SK-N-SH (cell line): ENCODE results near the gene PTN. TPM values are rescaled to one million over a fixed set of nuclear protein-coding genes. Genes with fewer than 3 reads are reported as not detected.

ENCODE experiments used
- CTCF ChIA-PET: fragments of 300-600, 350-600 bp; formaldehyde crosslinking; extraction: SDS; loops from one replicate; lab custom pipeline; 2021; lab: Yijun Ruan, JAX
- POLR2A ChIA-PET: fragments of 350-600 bp; sonication (Branson Sonifier 250); formaldehyde crosslinking; extraction: SDS; loops from one replicate; lab custom pipeline; 2020; ENCODE audit warnings: antibody characterized with exemption, inconsistent platforms; lab: Yijun Ruan, JAX
- DNase-seq: peaks from one replicate; pipeline ENCODE4 v3.0.0; 2012
- H2AFZ ChIP-seq: fragments of 200-600 bp; sonication (generic); 2 replicates; pipeline ENCODE4 v1.8.1; 2016; ENCODE audit warnings: antibody characterized with exemption, mild to moderate bottlenecking, low read depth
- H3F3A ChIP-seq: fragments of 200-600 bp; sonication (generic); replicated peaks from 2 replicates; pipeline ENCODE3; 2016; ENCODE audit warnings: antibody characterized with exemption, mild to moderate bottlenecking; ENCODE audit not compliant: insufficient read depth
- H3K27ac ChIP-seq, 2 experiments: fragments of 200-500 bp in 1 of 2; fragments of 200-600 bp in 1 of 2; sonication (Bioruptor generic) in 1 of 2; sonication (generic), shearing (Covaris generic) in 1 of 2; 2 replicates each; pipeline versions ENCODE4 v1.5.1 to v1.6.1; 2014 to 2016; ENCODE audit warnings: low read depth in 2 of 2, inconsistent platforms in 1 of 2, low read length in 1 of 2, mild to moderate bottlenecking in 1 of 2, mixed read lengths in 1 of 2
- H3K27me3 ChIP-seq: fragments of 200-600 bp; sonication (generic), shearing (Covaris generic); 2 replicates; pipeline ENCODE4 v1.6.1; 2016; ENCODE audit warnings: mixed run types; ENCODE audit not compliant: insufficient read depth
- H3K36me3 ChIP-seq, 2 experiments: fragments of 200-500 bp in 1 of 2; fragments of 200-600 bp in 1 of 2; sonication (Bioruptor generic) in 1 of 2; sonication (generic) in 1 of 2; replicated peaks in 1 of 2; 2 replicates each; pipeline versions ENCODE3 to v1.5.1; 2014 to 2016; ENCODE audit warnings: low read length in 1 of 2, mild to moderate bottlenecking in 1 of 2; ENCODE audit not compliant: insufficient read depth in 2 of 2, control insufficient read depth in 1 of 2
- H3K4me1 ChIP-seq, 2 experiments: fragments of 200-500 bp in 1 of 2; fragments of 200-600 bp in 1 of 2; sonication (Bioruptor generic) in 1 of 2; sonication (generic), shearing (Covaris generic) in 1 of 2; 2 replicates each; pipeline versions ENCODE4 v1.5.1 to v1.6.1; 2014 to 2016; ENCODE audit warnings: low read depth in 1 of 2, low read length in 1 of 2, mixed run types in 1 of 2; ENCODE audit not compliant: insufficient read depth in 2 of 2, control insufficient read depth in 1 of 2
- H3K4me2 ChIP-seq: fragments of 200-600 bp; sonication (generic), shearing (Covaris generic); 2 replicates; pipeline ENCODE4 v1.6.1; 2017; ENCODE audit warnings: mixed run types
- H3K4me3 ChIP-seq, 2 experiments: fragments of 200-500 bp in 1 of 2; fragments of 200-600 bp in 1 of 2; sonication (Bioruptor generic) in 1 of 2; sonication (generic), shearing (Covaris generic) in 1 of 2; 2 replicates each; pipeline versions ENCODE4 v1.5.1 to v1.8.1; 2014 to 2016; ENCODE audit warnings: low read depth in 2 of 2, inconsistent platforms in 1 of 2, low read length in 1 of 2, mild to moderate bottlenecking in 1 of 2, mixed read lengths in 1 of 2, moderate library complexity in 1 of 2
- H3K79me2 ChIP-seq: fragments of 200-600 bp; sonication (generic); 2 replicates; pipeline ENCODE4 v1.8.1; 2017; ENCODE audit warnings: mild to moderate bottlenecking; ENCODE audit not compliant: insufficient read depth
- H3K9ac ChIP-seq: fragments of 200-600 bp; sonication (generic); 2 replicates; pipeline ENCODE4 v1.6.1; 2017; ENCODE audit warnings: mixed run types
- H3K9me2 ChIP-seq: fragments of 200-600 bp; sonication (generic); 2 replicates; pipeline ENCODE4 v1.6.1; 2017; ENCODE audit warnings: mixed run types
- H3K9me3 ChIP-seq: fragments of 200-600 bp; sonication (generic); 2 replicates; pipeline ENCODE4 v1.6.1; 2017; ENCODE audit warnings: mixed run types, mild to moderate bottlenecking, moderate library complexity
- H4K20me1 ChIP-seq: fragments of 200-600 bp; sonication (generic); 2 replicates; pipeline ENCODE4 v1.6.1; 2017; ENCODE audit warnings: mild to moderate bottlenecking, mixed run types; ENCODE audit not compliant: insufficient read depth
- CTCF ChIP-seq: fragments of 200-600 bp; sonication (generic); IDR thresholded peaks from 2 replicates; pipeline ENCODE4 v1.6.1; 2017; ENCODE audit warnings: antibody characterized with exemption, mild to moderate bottlenecking, moderate library complexity
- FOXJ3 ChIP-seq: sonication (generic); formaldehyde crosslinking; IDR thresholded peaks from 2 replicates; pipeline ENCODE4 v1.5.1; 2020; ENCODE audit warnings: mild to moderate bottlenecking, missing genetic modification reagents
- GABPA ChIP-seq: IDR thresholded peaks from 2 replicates; pipeline ENCODE4 v1.4.0; 2012; ENCODE audit warnings: low read depth, mild to moderate bottlenecking
- GATA2 ChIP-seq: sonication (generic); formaldehyde crosslinking; IDR thresholded peaks from 2 replicates; pipeline ENCODE4 v1.5.0; 2020; ENCODE audit warnings: mild to moderate bottlenecking, missing genetic modification reagents
- MAX ChIP-seq: IDR thresholded peaks from 2 replicates; pipeline ENCODE4 v1.4.0; 2012; ENCODE audit warnings: low read depth
- NFIC ChIP-seq: IDR thresholded peaks from 2 replicates; pipeline ENCODE4 v1.4.0; 2012; ENCODE audit warnings: borderline replicate concordance
- NRF1 ChIP-seq: IDR thresholded peaks from 2 replicates; pipeline ENCODE4 v1.6.1; 2012; ENCODE audit warnings: low read depth, mild to moderate bottlenecking, low read length
- RAD21 ChIP-seq: IDR thresholded peaks from 2 replicates; pipeline ENCODE4 v1.6.1; 2012; ENCODE audit warnings: mild to moderate bottlenecking, low read length
- RCOR1 ChIP-seq: fragments of 150-350 bp; IDR thresholded peaks from 2 replicates; pipeline ENCODE4 v1.6.1; 2017; ENCODE audit warnings: antibody characterized with exemption, low read length
- REST ChIP-seq: IDR thresholded peaks from 2 replicates; pipeline ENCODE4 v1.6.1; 2012; ENCODE audit warnings: mild to moderate bottlenecking, low read depth, low read length, moderate library complexity
- RXRA ChIP-seq: IDR thresholded peaks from 2 replicates; pipeline ENCODE4 v1.4.0; 2012; ENCODE audit warnings: low read depth, mild to moderate bottlenecking, borderline replicate concordance
- SIN3A ChIP-seq: IDR thresholded peaks from 2 replicates; pipeline ENCODE4 v1.6.1; 2012; ENCODE audit warnings: low read depth, mild to moderate bottlenecking, low read length, moderate library complexity, borderline replicate concordance
- TAF1 ChIP-seq: IDR thresholded peaks from 2 replicates; pipeline ENCODE4 v1.6.1; 2012; ENCODE audit warnings: low read depth, mild to moderate bottlenecking, low read length, moderate library complexity, borderline replicate concordance
- TEAD4 ChIP-seq: IDR thresholded peaks from 2 replicates; pipeline ENCODE4 v1.4.0; 2012; ENCODE audit warnings: mild to moderate bottlenecking, borderline replicate concordance; ENCODE audit not compliant: insufficient read depth
- WGBS: methylation state at CpG from one replicate; pipeline ENCODE4 v1.1.6; 2017; ENCODE audit warnings: low lambda C conversion rate; 5-methylcytosine and 5-hydroxymethylcytosine counted together
- polyA plus RNA-seq, 3 experiments: library from polyadenylated mRNA; depleted of rRNA; stranded (reverse); fragments of >200 nt; gene quantifications; 2 replicates each; pipeline ENCODE4 v1.2.3, GENCODE V29; 2012

Gene PTN
- polyA plus RNA-seq, 1 of the 3 experiments (the other 2 are of a cell fraction) = 23.7 TPM

GRCh38 chr7:137324796-137325696, 18.5 kb downstream of the PTN start (continued):
- TF ChIP-seq NFIC (no peak), GATA2 (no peak; the same call in none of the 2 replicates), TEAD4 (peak; percentile 54; the same call in 1 of the 2 replicates), CTCF (no peak), NRF1 (no peak), RCOR1 (peak; percentile 62), RXRA (no peak), FOXJ3 (CRISPR knock-in tag) (0 out of 2 replicates have a peak, but pooled peaks have one; percentile 50), GABPA (no peak), REST (no peak), RAD21 (no peak; the same call in 1 of the 2 replicates), SIN3A (no peak)

- H3K27me3 ChIP-seq = no peaks in the 10 kb centered on the region
- H3F3A ChIP-seq = no peaks in the 10 kb centered on the region
- no peak overlapping the region for H2AFZ ChIP-seq
- DNase-seq = no peak
- no peaks in the 10 kb centered on the region for H4K20me1 ChIP-seq
- peaks cover 0 to 2% of the 10 kb centered on the region in 2 experiments; a peak in 2 of 4 replicates for H3K4me1 ChIP-seq
- no peak overlapping the region for H3K27ac ChIP-seq
- no peaks in the 10 kb centered on the region for H3K9me3 ChIP-seq
- 78% methylated on average over 7 of the region's 9 CpGs for WGBS
- no peaks in the 10 kb centered on the region for H3K9me2 ChIP-seq
- no peaks in the 10 kb centered on the region for H3K36me3 ChIP-seq
- no peaks in the 10 kb centered on the region for H3K79me2 ChIP-seq
- ChIA-PET POLR2A (no interaction called here), CTCF (no interaction called here)
- no peak overlapping the region for H3K9ac ChIP-seq
- TF ChIP-seq RAD21 = no peak
- TF ChIP-seq MAX = no peak
- TF ChIP-seq GATA2 = no peak
- no peak for TF ChIP-seq TEAD4
- TF ChIP-seq TAF1 = no peak
- TF ChIP-seq, all 33 proteins: peak for 0
- Histone ChIP-seq H3K4me3 (no peak overlapping the region), H3K4me2 (no peak overlapping the region)
These were observed 26.7 kb downstream of the PTN start for GRCh38 chr7:137316648-137317353.
